Measurements from ENCODE around the gene MBNL1. TPM values are rescaled to one million over a fixed set of nuclear protein-coding genes. Genes with fewer than 3 reads are reported as not detected.
"Not testable (repeated sequence)": the region's sequence is repeated elsewhere in the genome, so short reads cannot be mapped to it uniquely, and the experiment has no call there.

The MBNL1 gene
- total RNA-seq, 1 donor from 2014 or later: 210 TPM

GRCh38 chr3:152350139-152350538 lies 81.4 kb downstream of the MBNL1 start:
- DNase-seq: no peak

- no peak for DNase-seq
Observed at GRCh38 chr3:152350776-152351175, 82.0 kb downstream of the MBNL1 start.

GRCh38 chr3:152352554-152352953 lies 83.8 kb downstream of the MBNL1 start:
- DNase-seq: no peak

GRCh38 chr3:152353578-152353977 lies 84.8 kb downstream of the MBNL1 start:
- no peak for DNase-seq

- DNase-seq: no peak
Observed at GRCh38 chr3:152355744-152356665, 87.3 kb downstream of the MBNL1 start.

- DNase-seq: no peak
Observed at GRCh38 chr3:152356870-152357276, 88.1 kb downstream of the MBNL1 start.

- no peak for DNase-seq
Observed at GRCh38 chr3:152357587-152357986, 88.9 kb downstream of the MBNL1 start.

GRCh38 chr3:152359385-152360248 lies 90.9 kb downstream of the MBNL1 start:
- no peak for DNase-seq

- DNase-seq: no peak
Observed at GRCh38 chr3:152360302-152360701, 91.6 kb downstream of the MBNL1 start.

GRCh38 chr3:152360966-152361365 lies 92.2 kb downstream of the MBNL1 start:
- DNase-seq: no peak

GRCh38 chr3:152362086-152362485 lies 93.4 kb downstream of the MBNL1 start:
- DNase-seq: no peak

GRCh38 chr3:152364237-152364636 lies 95.5 kb downstream of the MBNL1 start:
- DNase-seq: no peak

GRCh38 chr3:152365126-152365525 lies 96.4 kb downstream of the MBNL1 start:
- no peak for DNase-seq

- DNase-seq: peak; percentile 47
Observed at GRCh38 chr3:152365766-152366593, 97.3 kb downstream of the MBNL1 start.

- DNase-seq: not testable (repeated sequence)
Observed at GRCh38 chr3:152367192-152367591, 98.5 kb downstream of the MBNL1 start.

GRCh38 chr3:152372633-152373032 lies 103.9 kb downstream of the MBNL1 start:
- DNase-seq: not testable (repeated sequence)

- no peak for DNase-seq
Observed at GRCh38 chr3:152373379-152373778, 104.7 kb downstream of the MBNL1 start.

- DNase-seq: no peak
Observed at GRCh38 chr3:152374262-152374990, 105.7 kb downstream of the MBNL1 start.

- no peak for DNase-seq
Observed at GRCh38 chr3:152375546-152375945, 106.8 kb downstream of the MBNL1 start.

GRCh38 chr3:152376351-152377183 lies 107.8 kb downstream of the MBNL1 start:
- peak; percentile 11 for DNase-seq

GRCh38 chr3:152377184-152377570 lies 108.4 kb downstream of the MBNL1 start:
- DNase-seq: no peak
